RWPE1 (cell line): ENCODE data around the gene RUNX3.

Experiments used
- CTCF ChIA-PET: fragments of 350-600 bp; sonication (Branson Sonifier 250); formaldehyde crosslinking; extraction: SDS; loops from one replicate; lab custom pipeline; 2021; lab: Yijun Ruan, JAX
- POLR2A ChIA-PET: fragments of 400-600 bp; formaldehyde crosslinking; extraction: SDS; loops from one replicate; lab custom pipeline; 2020; ENCODE audit warnings: antibody characterized with exemption; ENCODE audit not compliant: low non-redundant PET; lab: Yijun Ruan, JAX
- DNase-seq: peaks from one replicate; pipeline ENCODE4 v3.0.0; 2012; ENCODE audit warnings: low spot score
- H3K27ac ChIP-seq: fragments of 450-650 bp; 2 replicates; pipeline ENCODE4 v1.5.1; 2017
- TF ChIP-seq, protein P1 (sequence below): fragments of 450-650 bp; conservative IDR thresholded peaks from 2 replicates; pipeline ENCODE4 v1.5.1; 2017; ENCODE audit warnings: low read depth, mild to moderate bottlenecking

Gene RUNX3

DNA sequence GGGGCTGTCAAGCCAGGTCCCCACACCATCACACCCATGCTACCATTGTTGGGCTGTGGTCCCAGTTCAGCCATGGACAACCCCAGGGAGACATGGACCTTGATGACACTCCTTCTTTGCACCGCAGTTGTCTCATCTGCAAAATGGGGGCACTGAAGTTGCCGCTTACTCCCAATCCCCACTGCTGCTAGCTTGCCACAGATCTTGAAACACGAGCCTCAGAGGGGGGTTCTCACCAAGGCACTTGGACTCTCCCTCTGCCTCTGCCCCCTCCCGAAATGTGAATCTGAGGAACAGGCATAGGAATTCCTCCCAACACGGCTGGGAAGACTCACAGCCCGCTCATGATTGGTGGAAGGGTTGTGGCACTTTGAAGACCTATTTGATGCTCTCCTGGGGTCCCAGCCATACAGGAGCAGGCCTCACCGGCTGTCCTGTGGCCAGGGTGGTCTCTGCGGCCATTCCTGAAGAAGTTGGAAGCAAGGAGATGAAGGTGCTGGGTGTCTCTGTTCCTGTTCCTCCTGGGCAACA is 31.1 kb downstream of the RUNX3 start:
- no peak overlapping the region for H3K27ac ChIP-seq
- no peak for DNase-seq
- TF ChIP-seq, protein P1, sequence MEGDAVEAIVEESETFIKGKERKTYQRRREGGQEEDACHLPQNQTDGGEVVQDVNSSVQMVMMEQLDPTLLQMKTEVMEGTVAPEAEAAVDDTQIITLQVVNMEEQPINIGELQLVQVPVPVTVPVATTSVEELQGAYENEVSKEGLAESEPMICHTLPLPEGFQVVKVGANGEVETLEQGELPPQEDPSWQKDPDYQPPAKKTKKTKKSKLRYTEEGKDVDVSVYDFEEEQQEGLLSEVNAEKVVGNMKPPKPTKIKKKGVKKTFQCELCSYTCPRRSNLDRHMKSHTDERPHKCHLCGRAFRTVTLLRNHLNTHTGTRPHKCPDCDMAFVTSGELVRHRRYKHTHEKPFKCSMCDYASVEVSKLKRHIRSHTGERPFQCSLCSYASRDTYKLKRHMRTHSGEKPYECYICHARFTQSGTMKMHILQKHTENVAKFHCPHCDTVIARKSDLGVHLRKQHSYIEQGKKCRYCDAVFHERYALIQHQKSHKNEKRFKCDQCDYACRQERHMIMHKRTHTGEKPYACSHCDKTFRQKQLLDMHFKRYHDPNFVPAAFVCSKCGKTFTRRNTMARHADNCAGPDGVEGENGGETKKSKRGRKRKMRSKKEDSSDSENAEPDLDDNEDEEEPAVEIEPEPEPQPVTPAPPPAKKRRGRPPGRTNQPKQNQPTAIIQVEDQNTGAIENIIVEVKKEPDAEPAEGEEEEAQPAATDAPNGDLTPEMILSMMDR = no peak
- POLR2A ChIA-PET = no interaction called here
- CTCF ChIA-PET = interaction anchor here (0.8 to 2.0 kb wide), 2 partner anchors 10 to 50 kb away, joined by 3 to 6 read pairs; no protein-coding TSS in a partner anchor

DNA sequence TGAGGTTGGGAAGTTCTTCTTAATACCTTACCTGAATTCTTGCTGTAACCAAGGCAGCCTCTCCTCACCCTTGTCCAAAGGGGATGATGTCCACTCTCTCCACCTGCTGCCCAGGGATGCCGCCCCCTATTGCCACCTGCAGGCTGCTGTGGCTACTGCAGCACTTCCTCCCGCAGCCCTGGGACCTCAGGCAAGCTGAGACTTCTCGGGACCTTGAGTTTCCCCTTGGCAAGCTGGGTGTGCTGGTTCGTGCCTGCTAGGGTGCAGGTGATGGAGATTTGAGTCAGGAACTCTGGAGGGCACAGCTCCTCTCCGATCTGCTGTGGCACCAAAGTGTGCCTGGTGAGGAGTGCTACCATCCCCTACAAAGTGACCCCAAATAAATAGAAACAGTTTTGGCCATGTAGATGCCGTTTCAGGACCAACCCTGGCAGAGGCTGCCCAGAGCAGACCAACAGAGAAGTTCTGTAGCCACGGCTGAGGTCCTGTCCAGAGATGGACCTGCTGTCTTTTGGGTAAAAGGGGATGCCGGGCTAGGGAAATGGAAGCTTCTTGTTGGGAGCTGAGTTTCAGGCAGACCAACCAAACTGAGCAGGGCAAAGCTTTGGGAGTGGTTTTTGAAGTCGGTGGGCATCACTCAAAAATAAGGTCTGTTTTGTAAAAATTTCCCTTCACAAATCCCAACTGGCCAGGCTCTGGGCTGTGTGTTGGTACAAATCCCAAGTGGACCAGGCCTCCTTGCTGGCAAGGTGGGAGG is 31.7 kb downstream of the RUNX3 start:
- DNase-seq = peak; percentile 42
- ChIA-PET CTCF (interaction anchor here (0.6 to 2.0 kb wide), 4 partner anchors 9 to 64 kb away, joined by 3 to 6 read pairs (median 5); no protein-coding TSS in a partner anchor), POLR2A (no interaction called here)
- H3K27ac ChIP-seq = no peak overlapping the region
- TF ChIP-seq, protein P1 = peak; percentile 51

DNA sequence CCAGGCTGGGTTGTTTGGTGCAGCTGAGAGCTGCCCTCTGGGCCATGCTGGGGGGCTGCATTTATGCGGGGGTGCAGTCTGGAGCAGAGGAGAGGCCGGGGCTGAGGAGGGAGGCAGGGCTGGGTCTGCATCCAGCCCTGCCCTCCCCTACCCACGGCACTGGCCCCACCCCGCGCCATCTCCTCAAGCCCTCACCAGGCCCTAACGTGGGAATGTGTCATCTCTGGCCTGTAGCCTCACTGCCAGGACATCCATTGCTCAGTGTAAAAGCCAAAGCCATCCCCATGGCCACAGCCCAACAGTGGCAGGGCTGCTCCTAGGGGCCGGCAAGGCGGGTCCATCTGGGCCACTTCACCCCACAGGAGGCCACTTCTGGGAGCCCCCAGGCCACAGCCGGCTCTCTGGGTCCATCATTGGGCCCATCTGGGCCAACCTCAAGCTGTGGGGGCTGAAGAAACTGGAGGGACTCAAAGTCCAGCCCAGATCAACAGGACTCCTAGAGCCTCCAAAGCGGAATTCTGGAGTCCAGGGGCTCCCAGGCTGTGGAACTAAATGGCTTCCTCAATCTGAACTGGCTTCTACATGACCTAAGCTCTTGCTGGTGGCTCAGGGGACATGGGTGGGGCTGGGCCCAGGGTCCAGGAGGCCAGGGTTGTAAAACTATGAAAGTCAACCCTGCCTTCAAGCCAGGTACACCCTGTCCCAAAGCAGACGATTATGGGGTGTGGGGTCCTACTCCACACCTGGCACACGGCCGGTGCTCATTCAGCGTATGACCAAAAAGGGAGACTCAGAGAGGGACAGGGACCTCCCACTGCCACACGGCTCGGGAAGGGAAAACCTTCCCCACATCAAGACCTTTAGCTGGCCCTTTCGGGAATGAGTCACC is 32.6 kb downstream of the RUNX3 start:
- CTCF ChIA-PET = interaction anchor here (0.6 to 2.0 kb wide), 4 partner anchors 12 to 63 kb away, joined by 3 to 6 read pairs (median 4); no protein-coding TSS in a partner anchor
- TF ChIP-seq, protein P1 = no peak
- no peak for DNase-seq
- POLR2A ChIA-PET = no interaction called here
- no peak overlapping the region for H3K27ac ChIP-seq

DNA sequence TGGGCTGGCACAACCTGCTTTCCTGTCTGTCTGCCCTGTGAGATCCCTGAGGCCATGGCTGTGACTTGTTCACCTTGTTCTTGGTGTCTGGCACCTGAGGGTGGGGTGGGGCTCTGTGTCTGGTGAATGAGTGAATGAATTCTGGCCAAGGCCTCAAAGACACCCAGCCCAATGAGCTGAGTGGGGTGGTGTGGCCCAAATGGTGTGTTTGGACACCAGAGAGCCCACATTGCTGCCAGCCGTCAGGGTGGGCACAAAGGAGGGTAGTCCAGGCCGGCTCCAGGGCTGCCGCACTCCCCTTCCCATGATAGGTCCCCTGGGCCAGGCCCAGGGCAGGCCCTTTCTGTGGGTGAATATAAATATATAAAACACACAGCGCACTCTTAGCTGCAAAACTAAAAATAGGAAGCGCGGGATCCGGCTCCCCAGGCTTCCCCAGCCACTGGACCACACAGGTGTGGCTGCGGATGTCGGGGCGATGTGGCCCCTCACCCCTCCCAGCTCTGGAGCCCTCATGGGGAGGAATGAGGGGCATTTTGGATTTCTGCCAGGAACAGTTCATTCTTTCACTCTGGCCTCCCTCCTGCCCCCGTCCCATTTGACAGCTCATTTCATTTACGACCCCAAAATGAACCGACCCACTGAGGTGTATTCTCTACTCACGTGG is 33.3 kb downstream of the RUNX3 start:
- TF ChIP-seq, protein P1 = no peak
- ChIA-PET POLR2A (no interaction called here), CTCF (interaction anchor here (0.6 to 2.0 kb wide), 4 partner anchors 13 to 228 kb away, joined by 3 to 6 read pairs (median 3); no protein-coding TSS in a partner anchor)
- DNase-seq = no peak
- H3K27ac ChIP-seq = no peak overlapping the region

DNA sequence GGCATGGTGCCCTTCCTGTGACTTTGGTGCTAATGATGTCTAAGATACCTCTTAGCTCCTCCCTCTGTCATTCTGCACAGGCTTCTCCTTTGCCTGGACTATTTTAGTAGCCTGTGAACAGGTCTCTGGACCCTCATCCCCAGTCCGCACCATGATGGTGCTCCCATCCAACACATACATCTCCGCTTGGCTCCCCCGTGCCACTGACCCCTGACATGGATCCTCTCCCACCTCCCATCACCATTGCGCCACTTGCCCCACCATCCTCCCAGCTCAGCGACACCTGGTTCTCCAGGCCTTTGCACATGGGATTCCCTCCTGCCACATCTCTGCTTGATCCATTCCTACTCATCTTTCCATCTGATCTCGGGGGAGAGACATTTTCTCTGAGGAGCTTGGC is 33.9 kb downstream of the RUNX3 start:
- TF ChIP-seq, protein P1 = no peak
- POLR2A ChIA-PET = no interaction called here
- no peak overlapping the region for H3K27ac ChIP-seq
- DNase-seq = no peak
- CTCF ChIA-PET = interaction anchor here (0.8 kb wide), 1 partner anchor 228 kb away, joined by 3 read pairs; no protein-coding TSS in a partner anchor

DNA sequence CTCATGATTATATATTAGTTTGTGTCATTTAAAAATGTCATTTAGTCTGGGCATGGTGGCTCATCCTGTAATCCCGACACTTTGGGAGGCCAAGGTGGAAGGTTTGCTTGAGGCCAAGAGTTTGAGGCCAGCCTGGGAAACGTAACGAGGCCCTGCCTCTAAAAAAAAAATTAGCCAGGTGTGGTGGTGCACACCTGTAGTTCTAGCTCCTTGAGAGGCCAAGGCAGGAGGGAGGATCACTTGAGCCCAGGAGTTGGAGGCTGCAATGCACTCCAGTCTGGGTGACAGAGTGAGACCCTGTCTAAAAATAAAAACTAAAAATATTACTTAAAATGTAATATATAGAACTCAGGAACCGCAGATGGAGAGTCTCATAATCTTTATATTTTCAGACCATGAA is 34.6 kb downstream of the RUNX3 start:
- H3K27ac ChIP-seq = no peak overlapping the region
- no peak for DNase-seq
- ChIA-PET CTCF (no interaction called here), POLR2A (no interaction called here)
- TF ChIP-seq, protein P1 = no peak
